ENCODE results near the gene HS3ST5. TPM values are rescaled to one million over a fixed set of nuclear protein-coding genes. Genes with fewer than 3 reads are reported as not detected.

Gene HS3ST5
- total and polyA plus RNA-seq, 4 donors, result not detected

DNA sequence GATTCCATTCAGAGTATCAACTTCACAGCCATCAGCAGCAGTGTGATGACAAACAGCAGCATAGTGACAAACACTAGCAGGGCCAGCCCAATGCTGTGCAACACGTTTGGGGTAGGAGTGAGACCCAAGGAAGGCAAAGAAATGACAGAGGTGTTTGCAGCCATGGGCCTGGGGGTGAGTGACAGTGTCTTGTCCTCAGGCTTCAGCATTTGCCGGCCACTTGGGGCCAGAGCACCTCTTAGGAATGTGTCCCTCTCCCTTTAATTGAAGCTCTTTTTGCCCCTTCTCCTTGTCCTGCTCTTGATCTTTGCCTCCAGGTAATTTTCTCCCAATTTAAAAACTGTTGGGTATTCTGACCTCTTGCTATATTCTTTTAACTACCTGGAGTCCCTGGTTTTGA is 84.4 kb downstream of the HS3ST5 start:
- TF ChIP-seq RXRA (IDR thresholded peaks at IDR 0.05) (no peak), RAD21 (IDR thresholded peaks at IDR 0.05) (no peak), FOXA2 (IDR thresholded peaks at IDR 0.05) (no peak), NR2F2 (IDR thresholded peaks at IDR 0.05) (no peak), SP1 (IDR thresholded peaks at IDR 0.05) (no peak), FOXA1 (IDR thresholded peaks at IDR 0.05) (no peak)
- TF ChIP-seq, protein P1, sequence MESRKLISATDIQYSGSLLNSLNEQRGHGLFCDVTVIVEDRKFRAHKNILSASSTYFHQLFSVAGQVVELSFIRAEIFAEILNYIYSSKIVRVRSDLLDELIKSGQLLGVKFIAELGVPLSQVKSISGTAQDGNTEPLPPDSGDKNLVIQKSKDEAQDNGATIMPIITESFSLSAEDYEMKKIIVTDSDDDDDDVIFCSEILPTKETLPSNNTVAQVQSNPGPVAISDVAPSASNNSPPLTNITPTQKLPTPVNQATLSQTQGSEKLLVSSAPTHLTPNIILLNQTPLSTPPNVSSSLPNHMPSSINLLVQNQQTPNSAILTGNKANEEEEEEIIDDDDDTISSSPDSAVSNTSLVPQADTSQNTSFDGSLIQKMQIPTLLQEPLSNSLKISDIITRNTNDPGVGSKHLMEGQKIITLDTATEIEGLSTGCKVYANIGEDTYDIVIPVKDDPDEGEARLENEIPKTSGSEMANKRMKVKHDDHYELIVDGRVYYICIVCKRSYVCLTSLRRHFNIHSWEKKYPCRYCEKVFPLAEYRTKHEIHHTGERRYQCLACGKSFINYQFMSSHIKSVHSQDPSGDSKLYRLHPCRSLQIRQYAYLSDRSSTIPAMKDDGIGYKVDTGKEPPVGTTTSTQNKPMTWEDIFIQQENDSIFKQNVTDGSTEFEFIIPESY (IDR thresholded peaks at IDR 0.05), result no peak
- TF ChIP-seq, protein P2, sequence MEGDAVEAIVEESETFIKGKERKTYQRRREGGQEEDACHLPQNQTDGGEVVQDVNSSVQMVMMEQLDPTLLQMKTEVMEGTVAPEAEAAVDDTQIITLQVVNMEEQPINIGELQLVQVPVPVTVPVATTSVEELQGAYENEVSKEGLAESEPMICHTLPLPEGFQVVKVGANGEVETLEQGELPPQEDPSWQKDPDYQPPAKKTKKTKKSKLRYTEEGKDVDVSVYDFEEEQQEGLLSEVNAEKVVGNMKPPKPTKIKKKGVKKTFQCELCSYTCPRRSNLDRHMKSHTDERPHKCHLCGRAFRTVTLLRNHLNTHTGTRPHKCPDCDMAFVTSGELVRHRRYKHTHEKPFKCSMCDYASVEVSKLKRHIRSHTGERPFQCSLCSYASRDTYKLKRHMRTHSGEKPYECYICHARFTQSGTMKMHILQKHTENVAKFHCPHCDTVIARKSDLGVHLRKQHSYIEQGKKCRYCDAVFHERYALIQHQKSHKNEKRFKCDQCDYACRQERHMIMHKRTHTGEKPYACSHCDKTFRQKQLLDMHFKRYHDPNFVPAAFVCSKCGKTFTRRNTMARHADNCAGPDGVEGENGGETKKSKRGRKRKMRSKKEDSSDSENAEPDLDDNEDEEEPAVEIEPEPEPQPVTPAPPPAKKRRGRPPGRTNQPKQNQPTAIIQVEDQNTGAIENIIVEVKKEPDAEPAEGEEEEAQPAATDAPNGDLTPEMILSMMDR (IDR thresholded peaks at IDR 0.05; ENCODE audit: low read depth, low read length, missing input control), result no peak
- no peaks in the 10 kb centered on the region for H3K36me3 ChIP-seq (ENCODE audit: control insufficient read depth in 4 of 4, insufficient read depth in 3 of 4, low read depth in 1 of 4, low read length in 3 of 4)
- H3K9me3 ChIP-seq (ENCODE audit: control insufficient read depth in 4 of 4, low read length in 3 of 4), result no peaks in the 10 kb centered on the region
- no peaks in the 10 kb centered on the region for H3K4me1 ChIP-seq (ENCODE audit: control insufficient read depth in 4 of 4, insufficient read depth in 4 of 4, low read length in 3 of 4)
- H3K27ac ChIP-seq (ENCODE audit: low read depth in 1 of 2, low read length in 2 of 2), result no peak overlapping the region
- no peak overlapping the region for H3K4me3 ChIP-seq (ENCODE audit: low read depth in 1 of 3, low read length in 3 of 3)
- DNase-seq (ENCODE audit: low spot score), result no peak
- 53% methylated on average over 2 of the region's 2 CpGs for WGBS
- H3K9ac ChIP-seq (ENCODE audit: low read depth in 1 of 2, low read length in 2 of 2), result no peak overlapping the region
- no peaks in the 10 kb centered on the region for H3K27me3 ChIP-seq (ENCODE audit: control insufficient read depth in 4 of 4, insufficient read depth in 4 of 4, low read length in 3 of 4)

DNA sequence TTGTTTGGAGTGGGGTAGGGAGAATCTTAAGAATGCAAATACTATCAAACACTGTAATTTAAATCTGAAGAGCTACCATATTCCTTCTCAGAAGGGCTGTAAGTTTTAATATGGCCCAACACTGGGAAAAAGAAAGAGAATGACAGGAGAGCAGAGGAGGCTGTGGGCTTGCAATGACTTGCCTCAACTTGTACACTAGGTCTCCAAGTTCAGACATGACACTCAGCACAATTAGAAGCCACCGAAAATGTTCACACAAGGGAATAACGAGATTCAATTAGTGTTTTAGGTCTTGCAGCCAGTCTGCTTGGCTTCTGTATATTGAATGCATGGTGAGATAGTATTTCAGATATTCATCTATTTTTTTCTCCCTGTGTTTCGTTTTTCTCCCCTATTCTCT is 89.4 kb downstream of the HS3ST5 start:
- Histone ChIP-seq H3K4me1 (ENCODE audit: control insufficient read depth in 4 of 4, insufficient read depth in 4 of 4, low read length in 3 of 4) (no peaks in the 10 kb centered on the region), H3K27ac (ENCODE audit: low read depth in 1 of 2, low read length in 2 of 2) (no peak overlapping the region), H3K4me3 (ENCODE audit: low read depth in 1 of 3, low read length in 3 of 3) (no peak overlapping the region), H3K9me3 (ENCODE audit: control insufficient read depth in 4 of 4, low read length in 3 of 4) (no peaks in the 10 kb centered on the region), H3K36me3 (ENCODE audit: control insufficient read depth in 4 of 4, insufficient read depth in 3 of 4, low read depth in 1 of 4, low read length in 3 of 4) (no peaks in the 10 kb centered on the region), H3K27me3 (ENCODE audit: control insufficient read depth in 4 of 4, insufficient read depth in 4 of 4, low read length in 3 of 4) (no peaks in the 10 kb centered on the region), H3K9ac (ENCODE audit: low read depth in 1 of 2, low read length in 2 of 2) (no peak overlapping the region)
- TF ChIP-seq, protein P1 (IDR thresholded peaks at IDR 0.05), result no peak
- no peak for TF ChIP-seq FOXA2 (IDR thresholded peaks at IDR 0.05)
- TF ChIP-seq HNF4A (conservative IDR thresholded peaks at IDR 0.05), result no peak
- TF ChIP-seq, protein P3, sequence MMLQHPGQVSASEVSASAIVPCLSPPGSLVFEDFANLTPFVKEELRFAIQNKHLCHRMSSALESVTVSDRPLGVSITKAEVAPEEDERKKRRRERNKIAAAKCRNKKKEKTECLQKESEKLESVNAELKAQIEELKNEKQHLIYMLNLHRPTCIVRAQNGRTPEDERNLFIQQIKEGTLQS (IDR thresholded peaks at IDR 0.05), result no peak
- TF ChIP-seq, protein P2 (IDR thresholded peaks at IDR 0.05; ENCODE audit: low read depth, low read length, missing input control), result no peak
- no peak for TF ChIP-seq TAF1 (conservative IDR thresholded peaks at IDR 0.05)
- TF ChIP-seq, protein P4, sequence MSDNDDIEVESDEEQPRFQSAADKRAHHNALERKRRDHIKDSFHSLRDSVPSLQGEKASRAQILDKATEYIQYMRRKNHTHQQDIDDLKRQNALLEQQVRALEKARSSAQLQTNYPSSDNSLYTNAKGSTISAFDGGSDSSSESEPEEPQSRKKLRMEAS (IDR thresholded peaks at IDR 0.05), result no peak
- no peak for TF ChIP-seq JUND (IDR thresholded peaks at IDR 0.05)
- TF ChIP-seq YY1 (IDR thresholded peaks at IDR 0.05), result no peak
- TF ChIP-seq EGR1 (IDR thresholded peaks at IDR 0.05; ENCODE audit: low read depth in 2 of 2), result no peak
- no peak for TF ChIP-seq HNF4G (IDR thresholded peaks at IDR 0.05)
- no peak for TF ChIP-seq FOXA1 (IDR thresholded peaks at IDR 0.05)
- TF ChIP-seq NR2F2 (IDR thresholded peaks at IDR 0.05), result no peak
- DNase-seq (ENCODE audit: low spot score), result no peak
- 75% methylated on average over 3 of the region's 3 CpGs for WGBS
